Measurements from ENCODE around the gene THRAP3. TPM values are rescaled to one million over a fixed set of nuclear protein-coding genes. Genes with fewer than 3 reads are reported as not detected.

The THRAP3 gene
- total and polyA plus RNA-seq, 2 of the 8 experiments (the other 6 are each of a cell fraction or from before 2014, with no cell fraction given) = 40.2 to 183 TPM

DNA sequence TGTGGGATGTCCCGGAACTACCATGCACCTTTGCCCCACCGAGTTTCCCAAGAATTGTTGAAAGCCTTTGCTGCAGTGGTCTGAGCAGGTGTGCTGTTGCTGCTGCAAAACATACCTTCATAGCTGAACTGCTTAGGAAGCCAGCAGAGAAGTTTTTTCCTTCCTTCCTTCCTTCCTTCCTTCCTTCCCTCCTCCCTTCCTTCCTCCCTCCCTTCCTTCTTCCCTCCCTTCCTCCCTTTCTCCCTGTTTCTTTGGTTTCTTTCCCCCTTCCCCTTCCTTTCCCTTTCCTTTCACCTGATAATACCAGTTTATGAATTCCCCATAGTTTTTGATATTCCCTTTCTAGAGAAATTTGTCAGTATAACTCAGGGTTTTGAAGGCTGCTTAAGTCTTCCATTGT is 71.1 kb downstream of the THRAP3 start:
- no peak overlapping the region for H4K5ac ChIP-seq (ENCODE audit: insufficient read length, low read depth, low read length)
- no peak overlapping the region for H4K8ac ChIP-seq (ENCODE audit: extremely low read depth, insufficient read depth, low read length)
- no peaks in the 10 kb centered on the region; the same call in 1 of the 2 replicates for H3K23me2 ChIP-seq (ENCODE audit: low read depth, low read length)
- no peak overlapping the region for H2AK5ac ChIP-seq (ENCODE audit: low read depth, low read length)
- H3K23ac ChIP-seq (ENCODE audit: insufficient read length) = no peak overlapping the region
- no peak overlapping the region for H3K18ac ChIP-seq (ENCODE audit: extremely low read depth, low read length)
- H4K20me1 ChIP-seq (replicated peaks in 1 of 2; ENCODE audit: control insufficient read depth in 1 of 2, insufficient read depth in 2 of 2, low read length in 2 of 2) = peaks cover 0 to 2% of the 10 kb centered on the region in 2 experiments
- peaks cover 26 to 82% (median 64%) of the 10 kb centered on the region in 4 experiments for H3K36me3 ChIP-seq (ENCODE audit: control insufficient read depth in 2 of 4, insufficient read depth in 4 of 4, low read length in 3 of 4)
- H3K4me1 ChIP-seq (replicated peaks in 1 of 4; ENCODE audit: control insufficient read depth in 3 of 4, insufficient read depth in 4 of 4, low read length in 3 of 4) = no peaks in the 10 kb centered on the region
- H3K27me3 ChIP-seq (replicated peaks in 1 of 4; ENCODE audit: control insufficient read depth in 3 of 4, extremely low read depth in 1 of 4, insufficient read depth in 3 of 4, low read length in 3 of 4) = no peaks in the 10 kb centered on the region
- H3K79me1 ChIP-seq (ENCODE audit: low read depth, low read length) = no peaks in the 10 kb centered on the region; the same call in 1 of the 2 replicates
- DNase-seq (ENCODE audit: low read depth in 1 of 2, low spot score in 2 of 2) (no peak), FAIRE-seq (no peak)
- CTCF ChIA-PET (ENCODE audit: partially characterized antibody) = interaction anchor here (0.8 to 10.4 kb wide), 2 partner anchors 9 to 108 kb away, joined by 3 to 68 read pairs; no protein-coding TSS in a partner anchor
- no peak overlapping the region for H2BK20ac ChIP-seq (ENCODE audit: low read length)
- no peak overlapping the region for H3K4ac ChIP-seq (replicated peaks; ENCODE audit: insufficient read length, low read depth, low read length)
- WGBS, 2 experiments (ENCODE audit: extremely low coverage in 1 of 2, insufficient coverage in 1 of 2, insufficient read length in 1 of 2, insufficient replicate concordance in 2 of 2, low coverage in 1 of 2, low lambda C conversion rate in 2 of 2, missing lambda C conversion rate in 1 of 2) = 100% methylated on average over 2 of the region's 2 CpGs; no CpG with 5 or more reads in 1 of the 2 experiments
- H3K4me2 ChIP-seq (ENCODE audit: insufficient read depth in 1 of 2, low read depth in 2 of 2, low read length in 2 of 2) = no peak overlapping the region
- no peak overlapping the region for H3K9ac ChIP-seq (replicated peaks in 1 of 4; ENCODE audit: extremely low read depth in 1 of 4, low read depth in 3 of 4, low read length in 3 of 4)
- no peak overlapping the region for H3K27ac ChIP-seq (ENCODE audit: low read depth, low read length)
- H2BK12ac ChIP-seq (ENCODE audit: low read depth, low read length) = no peak overlapping the region
- no peak overlapping the region for H3K4me3 ChIP-seq (ENCODE audit: extremely low read depth in 1 of 4, insufficient read depth in 2 of 4, low read depth in 3 of 4, low read length in 4 of 4)
- H2AFZ ChIP-seq (ENCODE audit: low read length) = no peak overlapping the region
- no peak overlapping the region for H2BK5ac ChIP-seq (ENCODE audit: low read depth, low read length)
- POLR2A ChIA-PET (ENCODE audit: partially characterized antibody) = interaction anchor here (0.8 to 1.0 kb wide), 2 partner anchors 11 to 57 kb away, joined by 3 read pairs; no protein-coding TSS in a partner anchor
- no peak overlapping the region for H3K14ac ChIP-seq (ENCODE audit: insufficient read length)
- H2BK15ac ChIP-seq (ENCODE audit: low read length) = no peak overlapping the region
- no peak overlapping the region for H4K91ac ChIP-seq (replicated peaks; ENCODE audit: insufficient read length, low read length)
- no peak overlapping the region for H3K56ac ChIP-seq (replicated peaks; ENCODE audit: insufficient read length, low read depth, low read length)
- no peaks in the 10 kb centered on the region; a peak in 1 of 4 replicates for H3K79me2 ChIP-seq (ENCODE audit: control insufficient read depth in 1 of 2, insufficient read depth in 2 of 2, low read length in 2 of 2)
- H3K9me3 ChIP-seq (ENCODE audit: insufficient read depth in 2 of 2, low read depth in 1 of 2, low read length in 1 of 2) = no peaks in the 10 kb centered on the region
- TF ChIP-seq SIN3A (conservative IDR thresholded peaks at IDR 0.05 in 1 of 2, IDR thresholded peaks at IDR 0.05 in 1 of 2; ENCODE audit: low read depth in 1 of 2, low read length in 2 of 2) = no peak
- no peak overlapping the region for H2BK120ac ChIP-seq (replicated peaks; ENCODE audit: low read depth, low read length)

Measured in H1 (cell line).